AG20443 (cell line): ENCODE data around the gene THSD7B.
A peak's percentile ranks its signal among the peaks of the same experiment; 100 is the strongest.
"Not testable (repeated sequence)": the region's sequence is repeated elsewhere in the genome, so short reads cannot be mapped to it uniquely, and the experiment has no call there.

Experiments
- DNase-seq: peaks from one replicate; pipeline ENCODE4 v3.0.0; 2012; ENCODE audit warnings: low spot score, mixed read lengths

The THSD7B gene

DNA sequence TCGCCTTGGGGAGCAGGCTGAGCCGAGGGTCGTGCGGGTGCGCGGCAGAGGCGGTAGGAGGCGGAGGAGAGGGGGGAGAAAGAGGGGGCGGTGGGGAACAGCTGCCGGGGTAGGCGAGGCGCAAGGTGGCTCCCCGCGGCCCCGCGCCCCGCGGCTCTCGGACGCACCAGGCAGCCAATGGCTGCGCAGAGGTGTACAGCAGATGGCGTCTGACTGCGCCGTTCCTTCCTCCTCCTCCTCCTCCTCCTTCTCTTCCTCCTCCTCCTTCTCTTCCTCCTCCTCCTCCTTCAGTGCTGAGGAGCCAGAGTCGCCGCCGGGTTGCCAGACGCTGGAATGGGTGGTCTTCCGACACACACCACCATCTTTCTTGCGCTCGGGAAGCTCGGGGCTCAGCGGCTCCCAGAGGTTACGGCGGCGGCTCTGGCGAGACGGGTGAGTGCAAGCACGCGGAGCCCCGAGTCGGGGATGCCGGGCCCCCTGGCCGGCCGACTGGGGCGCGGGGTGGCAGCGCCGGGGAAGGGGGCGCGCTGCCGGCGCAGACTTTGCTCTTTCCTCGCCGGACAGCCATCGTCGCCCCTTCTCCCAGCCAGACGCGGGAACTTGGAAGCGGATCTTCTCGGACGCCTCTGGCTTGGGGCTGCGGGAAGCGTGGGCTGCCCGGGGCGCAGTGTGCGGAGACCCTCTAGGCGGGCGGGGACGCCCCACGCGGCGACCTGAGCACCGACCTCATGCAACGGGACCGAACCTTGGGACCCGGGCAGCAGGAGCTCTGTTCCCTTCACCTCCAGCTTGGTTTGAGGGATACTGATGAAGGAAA is at the start of gene THSD7B:
Gene THSD7B, plus strand, starts transcription at position 290 of the 817 bp plus-strand sequence. CDS start 116,634 bp downstream, outside the sequence.
- DNase-seq, result peak; percentile 10

DNA sequence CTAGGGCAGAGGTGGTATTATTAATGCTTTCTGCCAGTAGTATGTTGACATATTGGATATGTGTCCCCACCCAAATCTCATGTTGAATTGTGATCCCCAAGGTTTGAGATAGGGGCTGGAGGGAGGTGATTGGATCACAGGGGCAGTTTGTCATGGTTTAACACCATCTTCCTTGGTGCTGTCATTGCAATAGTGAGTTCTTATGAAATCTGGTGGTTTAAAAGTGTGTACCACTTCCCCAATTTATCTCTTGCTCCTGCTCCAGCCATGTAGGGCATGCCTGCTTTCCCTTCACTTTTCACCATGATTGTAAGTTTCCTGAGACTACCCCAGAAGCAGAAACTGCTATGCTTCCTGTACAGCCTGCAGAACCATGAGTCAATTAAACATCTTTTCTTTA is 47.1 kb upstream of the THSD7B start:
- no peak for DNase-seq

GRCh38 chr2:136727973-136728699 is 37.2 kb upstream of the THSD7B start:
- no peak for DNase-seq

DNA sequence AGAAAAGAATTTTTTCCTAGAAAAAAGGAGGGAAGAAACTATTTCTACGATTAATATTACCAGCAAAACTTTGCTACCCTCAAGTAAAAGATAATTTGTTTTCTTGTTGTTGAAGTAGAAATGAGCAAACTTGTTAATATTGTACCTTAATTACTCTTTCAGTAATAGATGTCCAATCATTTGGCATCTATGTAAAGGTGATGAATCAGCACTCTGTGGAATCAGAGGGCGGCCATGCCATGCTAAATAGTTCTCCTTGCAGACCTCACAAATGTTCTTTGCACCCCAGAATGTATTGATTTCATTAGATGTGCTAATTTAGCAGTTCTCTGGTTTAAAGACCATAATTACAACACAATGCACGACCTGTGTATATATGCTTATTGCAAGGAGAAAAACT is 29.1 kb upstream of the THSD7B start:
- no peak for DNase-seq

DNA sequence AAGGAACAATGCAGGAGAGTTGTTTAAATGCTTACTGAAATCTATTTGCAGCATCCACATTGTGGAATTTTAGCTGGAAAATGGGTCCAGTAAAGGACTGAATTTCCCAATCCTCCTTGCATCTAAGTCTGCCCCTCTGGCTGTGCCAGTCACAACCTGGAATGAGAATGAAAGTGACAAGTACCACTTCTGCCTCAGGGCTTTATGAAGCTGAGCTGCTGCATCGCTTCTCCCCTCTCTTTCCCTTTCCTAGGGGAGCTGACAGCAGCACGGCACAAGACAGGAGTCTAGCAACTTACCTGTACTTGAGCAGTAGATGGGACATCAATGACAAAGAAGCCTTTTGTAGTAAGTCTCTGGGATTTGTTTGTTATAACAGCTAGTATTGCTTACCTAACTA is 27.3 kb upstream of the THSD7B start:
- no peak for DNase-seq

DNA sequence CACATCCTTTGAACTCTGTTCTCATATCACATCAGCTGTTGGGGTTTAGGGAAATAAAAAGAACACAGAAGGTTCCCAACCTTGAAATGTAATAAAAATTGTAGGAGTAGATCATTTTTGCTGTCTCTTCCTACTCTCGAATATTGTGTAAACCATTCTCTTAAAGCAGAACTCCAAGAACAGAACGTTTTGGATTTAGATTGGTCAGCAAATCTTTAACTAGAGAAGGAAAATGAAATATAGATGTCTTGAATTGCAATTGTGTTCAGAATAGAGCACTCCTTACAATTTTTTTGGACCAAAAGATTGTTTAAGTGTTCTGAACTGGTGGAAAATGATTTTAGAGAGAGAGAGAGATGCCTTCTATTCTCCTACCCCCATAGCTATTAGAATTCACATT is 23.9 kb upstream of the THSD7B start:
- DNase-seq, result no peak

DNA sequence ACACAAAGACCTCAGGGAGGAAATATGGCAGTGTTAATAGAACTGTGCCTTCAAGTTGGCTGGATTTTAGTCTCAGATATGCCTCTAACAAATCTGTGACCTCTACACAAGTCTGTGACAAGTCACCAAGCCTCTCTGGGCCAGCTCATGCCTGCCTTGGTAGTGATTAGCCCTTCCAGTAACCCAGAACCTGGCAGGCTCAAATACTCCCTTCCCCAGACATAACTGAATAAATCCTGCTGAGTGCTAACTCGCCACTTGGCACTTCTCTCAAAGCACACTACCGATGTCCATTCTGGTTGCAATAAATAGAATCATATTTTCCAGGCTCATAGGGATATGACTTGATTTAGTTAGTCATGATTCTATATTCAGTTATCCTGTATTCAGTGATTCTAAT is 15.3 kb upstream of the THSD7B start:
- DNase-seq, result no peak

- no peak for DNase-seq
Observed at GRCh38 chr2:136751406-136751805, 13.9 kb upstream of the THSD7B start.

DNA sequence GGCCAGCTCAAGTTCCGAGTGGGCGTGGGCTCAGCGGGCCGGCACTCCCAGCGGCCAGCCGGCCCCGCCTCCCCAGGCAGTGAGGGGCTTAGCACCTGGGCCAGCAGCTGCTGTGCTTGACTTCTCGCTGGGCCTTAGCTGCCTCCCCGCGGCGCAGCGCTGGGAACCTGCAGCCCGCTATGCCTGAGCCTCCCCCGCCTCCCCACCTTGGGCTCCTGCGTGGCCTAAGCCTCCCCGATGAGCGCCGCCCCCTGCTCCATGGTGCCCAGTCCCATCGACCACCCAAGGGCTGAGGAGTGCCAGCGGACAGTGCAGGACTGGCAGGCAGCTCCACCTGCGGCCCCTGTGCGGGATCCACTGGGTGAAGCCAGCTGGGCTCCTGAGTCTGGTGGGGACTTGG is 6.8 kb upstream of the THSD7B start:
- DNase-seq, result not testable (repeated sequence)

GRCh38 chr2:136764452-136765255 is 691 bp upstream of the THSD7B start:
- peak; percentile 10 for DNase-seq

DNA sequence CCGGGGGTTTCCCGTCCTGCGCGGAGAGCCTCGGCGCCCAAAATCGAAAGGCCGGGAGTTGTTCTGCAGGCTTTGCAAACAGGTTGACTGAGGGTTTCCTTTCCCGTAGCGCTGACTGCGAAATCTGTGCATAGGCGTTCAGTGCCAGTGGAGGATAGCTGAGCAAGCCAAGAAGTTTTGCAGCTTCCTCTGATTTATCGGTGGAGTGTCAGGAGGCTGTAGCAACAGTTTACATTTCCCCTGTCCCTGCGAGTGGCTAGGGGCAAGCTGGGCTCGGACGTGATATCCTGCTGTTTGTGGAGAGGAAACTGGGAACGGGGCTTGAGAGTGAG is 694 bp downstream of the THSD7B start:
- peak; percentile 10 for DNase-seq

DNA sequence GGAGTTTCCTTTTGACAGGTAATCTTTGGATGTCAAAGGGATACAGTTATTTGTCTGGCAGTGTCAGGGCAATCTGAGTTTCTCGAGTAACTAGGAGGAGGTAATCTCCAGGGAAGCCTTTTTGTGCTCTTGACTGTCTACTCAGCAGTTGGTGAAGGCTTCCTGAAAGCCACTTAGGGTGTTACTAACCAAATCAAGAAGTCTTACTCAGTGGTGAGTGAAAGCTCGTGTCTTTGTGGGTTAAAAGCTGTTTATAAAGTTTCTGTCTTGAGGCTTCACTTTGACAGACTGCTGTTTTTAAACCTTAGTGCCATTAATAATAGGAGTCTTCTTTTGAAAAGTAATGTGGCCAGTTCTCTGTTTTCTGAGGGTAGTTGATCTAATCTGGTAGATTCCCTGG is 1.7 kb downstream of the THSD7B start:
- DNase-seq, result no peak

GRCh38 chr2:136769871-136770270 is 4.5 kb downstream of the THSD7B start:
- no peak for DNase-seq

DNA sequence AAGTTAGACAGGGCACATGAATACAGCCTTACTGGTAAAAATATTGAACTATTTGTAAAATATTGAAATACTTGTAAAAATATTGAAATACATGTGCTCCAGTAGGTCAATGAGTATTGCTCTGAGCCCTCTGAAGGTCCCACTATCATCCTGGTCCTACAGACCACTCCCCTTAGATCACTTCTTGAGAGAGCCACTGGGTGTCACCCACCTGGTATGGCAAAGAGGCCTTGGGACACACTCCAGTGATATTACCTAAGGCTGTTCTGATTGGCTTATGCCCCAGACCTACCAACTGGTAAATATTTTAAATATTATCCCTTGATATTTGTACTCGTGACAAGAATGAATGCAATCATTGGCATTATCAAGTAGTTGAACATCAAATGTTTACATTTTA is 5.0 kb downstream of the THSD7B start:
- DNase-seq, result no peak

DNA sequence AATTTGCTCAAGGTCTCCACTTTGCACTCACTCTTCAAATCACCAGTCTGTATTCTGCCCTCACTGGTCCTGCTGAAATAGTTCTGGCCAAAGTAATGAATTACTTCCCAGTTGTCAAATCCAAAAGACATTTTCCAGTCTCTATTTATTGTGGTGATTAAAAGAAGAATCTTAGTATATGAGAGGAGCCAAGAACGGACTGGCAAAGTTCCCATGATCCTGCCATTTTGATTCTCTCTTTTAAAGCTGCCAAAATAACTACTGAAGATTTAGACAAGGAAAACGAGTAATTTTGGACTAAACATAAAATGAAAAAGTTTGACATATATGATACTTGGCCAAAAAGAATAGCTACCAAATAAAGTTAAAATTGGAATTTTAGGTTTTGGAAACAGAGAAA is 12.0 kb downstream of the THSD7B start:
- no peak for DNase-seq

GRCh38 chr2:136783856-136784255 is 18.5 kb downstream of the THSD7B start:
- DNase-seq, result no peak

GRCh38 chr2:136785215-136785614 is 19.9 kb downstream of the THSD7B start:
- DNase-seq, result no peak

DNA sequence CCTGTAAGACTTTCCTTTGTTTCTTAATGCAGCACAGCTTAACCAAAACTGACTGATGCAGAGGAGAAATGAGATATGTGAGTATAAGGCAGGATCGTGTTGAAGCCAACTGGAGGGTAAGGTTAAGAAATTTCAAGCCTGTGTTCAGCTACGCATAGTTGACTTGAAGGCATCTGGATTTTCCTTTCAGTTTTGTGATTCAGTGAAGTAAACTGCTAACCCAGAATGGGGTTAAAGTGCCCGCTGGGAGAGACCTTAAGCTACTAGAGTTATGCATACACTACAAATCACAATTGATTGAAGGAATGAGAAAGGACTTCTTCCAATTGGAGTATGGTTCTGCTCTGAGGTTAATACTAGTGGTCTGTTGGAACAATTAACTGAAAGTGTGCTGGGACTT is 22.6 kb downstream of the THSD7B start:
- DNase-seq, result no peak

DNA sequence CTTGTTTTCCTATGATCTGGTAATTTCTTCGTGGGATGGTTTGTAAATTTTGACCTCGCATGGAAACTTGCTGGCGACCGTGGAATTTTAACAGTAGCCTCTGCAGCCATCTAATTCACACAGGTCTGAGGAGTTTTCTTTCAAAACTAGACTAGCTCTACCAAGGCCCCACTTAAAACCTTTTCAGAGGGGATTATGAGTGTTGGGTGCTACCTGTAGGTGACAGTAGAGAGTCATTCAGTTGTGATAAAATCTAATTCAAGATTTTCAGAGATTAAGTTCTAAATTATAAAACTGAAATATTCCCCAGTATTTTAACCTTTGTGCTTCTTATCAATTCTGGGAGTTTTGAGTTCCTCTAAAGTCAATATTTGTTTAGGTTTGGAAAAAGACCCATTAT is 31.0 kb downstream of the THSD7B start:
- no peak for DNase-seq

GRCh38 chr2:136798766-136799165 is 33.4 kb downstream of the THSD7B start:
- no peak for DNase-seq

GRCh38 chr2:136801661-136802060 is 36.3 kb downstream of the THSD7B start:
- no peak for DNase-seq

DNA sequence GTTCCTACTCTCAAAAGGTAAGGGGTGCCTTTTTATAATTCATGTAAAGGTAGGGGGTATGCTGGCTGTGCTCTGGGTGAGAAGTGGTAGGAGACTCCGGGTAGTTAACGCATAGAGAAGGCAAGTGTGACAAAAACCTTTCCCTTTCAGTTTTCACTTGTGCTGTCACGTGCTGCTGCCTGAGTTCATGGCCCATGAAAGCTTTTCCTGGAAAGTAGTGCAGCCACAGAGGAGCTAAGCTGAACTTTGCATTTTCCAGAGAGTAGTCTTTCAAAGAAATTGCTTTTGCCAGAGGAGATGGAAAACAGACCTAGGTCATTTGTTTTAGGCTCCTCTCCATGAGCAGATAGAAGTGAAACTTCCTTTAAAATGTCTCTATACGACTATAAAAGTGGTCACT is 44.7 kb downstream of the THSD7B start:
- no peak for DNase-seq

GRCh38 chr2:136818839-136819238 is 53.5 kb downstream of the THSD7B start:
- DNase-seq, result no peak
